A673 (cell line): ENCODE data around the gene OTOG. TPM values are rescaled to one million over a fixed set of nuclear protein-coding genes. Genes with fewer than 3 reads are reported as not detected.

Source experiments
- BruUV-seq: library from RNA; stranded (reverse); fragments of 400-500 nt; replicated peaks from 2 replicates; lab custom pipeline; 2021; lab: Mats Ljungman, UMichigan
- CTCF ChIA-PET: fragments of 300-600 bp; sonication (Branson Sonifier 250); formaldehyde crosslinking; loops from one replicate; lab custom pipeline; 2022; ENCODE audit warnings: antibody characterized with exemption; lab: Charles Lee
- POLR2A ChIA-PET: fragments of 300-600 bp; sonication (Branson Sonifier 250); formaldehyde crosslinking; loops from one replicate; lab custom pipeline; 2022; ENCODE audit warnings: antibody characterized with exemption; ENCODE audit not compliant: low non-redundant PET; lab: Charles Lee
- DNase-seq: peaks from one replicate; pipeline ENCODE4 v3.0.0-alpha.2; 2015; ENCODE audit warnings: low spot score
- H3K27ac ChIP-seq: fragments of 200-600 bp; sonication (generic); 2 replicates; pipeline ENCODE4 v1.5.1; 2016; ENCODE audit warnings: mixed run types, low read depth, mild to moderate bottlenecking, mixed read lengths, antibody characterized with exemption, low read length; ENCODE audit not compliant: poor library complexity, severe bottlenecking
- H3K27me3 ChIP-seq: fragments of 200-600 bp; sonication (generic); replicated peaks from 2 replicates; pipeline ENCODE4 v1.6.1; 2017; ENCODE audit warnings: mixed run types, low read depth, mild to moderate bottlenecking, mixed read lengths, antibody characterized with exemption, low read length; ENCODE audit not compliant: insufficient read depth, poor library complexity
- H3K36me3 ChIP-seq: fragments of 200-600 bp; sonication (generic); 2 replicates; pipeline ENCODE4 v1.6.1; 2016; ENCODE audit warnings: mixed run types, mild to moderate bottlenecking, mixed read lengths, antibody characterized with exemption, low read length; ENCODE audit not compliant: insufficient read depth, poor library complexity, severe bottlenecking
- H3K4me1 ChIP-seq: fragments of 200-600 bp; sonication (generic); 2 replicates; pipeline ENCODE4 v1.6.1; 2017; ENCODE audit warnings: mixed run types, mild to moderate bottlenecking, mixed read lengths, antibody characterized with exemption, low read length; ENCODE audit not compliant: insufficient read depth, poor library complexity, severe bottlenecking
- H3K4me3 ChIP-seq: fragments of 200-600 bp; sonication (generic); 2 replicates; pipeline ENCODE4 v1.5.1; 2016; ENCODE audit warnings: low read depth, mixed run types, mild to moderate bottlenecking, mixed read lengths, low read length; ENCODE audit not compliant: poor library complexity, severe bottlenecking
- H3K9me3 ChIP-seq: fragments of 200-600 bp; sonication (generic); 2 replicates; pipeline ENCODE4 v1.6.1; 2016; ENCODE audit warnings: mixed run types, low read depth, mild to moderate bottlenecking, mixed read lengths, antibody characterized with exemption, low read length; ENCODE audit not compliant: poor library complexity, severe bottlenecking
- CTCF ChIP-seq: fragments of 300-800, 200-600 bp; sonication (generic); conservative IDR thresholded peaks from 2 replicates; pipeline ENCODE4 v1.5.1; 2017; ENCODE audit warnings: low read depth, mild to moderate bottlenecking, antibody characterized with exemption, low read length, moderate library complexity, mixed read lengths
- EZH2 ChIP-seq: fragments of 200-600 bp; sonication (generic); IDR thresholded peaks from 2 replicates; pipeline ENCODE4 v1.6.1; 2017; ENCODE audit warnings: borderline replicate concordance, low read depth, mild to moderate bottlenecking, mixed read lengths, antibody characterized with exemption, low read length; ENCODE audit not compliant: poor library complexity, severe bottlenecking
- intact Hi-C: fragments of 100-400 bp; cut with micrococcal nuclease; formaldehyde crosslinking; loops from one replicate; pipeline ENCODE4 v1.10.0; 2022; ENCODE audit not compliant: unreplicated experiment
- total RNA-seq: library from RNA; stranded (reverse); gene quantifications from 2 replicates; pipeline ENCODE4 v1.2.3, GENCODE V29; 2021

The OTOG gene
- total RNA-seq, 1 experiment from 2014 or later: not detected

- DNase-seq: no peak
- POLR2A ChIA-PET: no interaction called here
Measured at GRCh38 chr11:17515443-17516176, 31.4 kb upstream of the OTOG start.

GRCh38 chr11:17516551-17517150 is 30.4 kb upstream of the OTOG start:
- TF ChIP-seq EZH2 (no peak), CTCF (no peak)
- no peaks in the 10 kb centered on the region for H3K9me3 ChIP-seq
- no peaks in the 10 kb centered on the region for H3K27me3 ChIP-seq
- intact Hi-C loops: no loop called here
- H3K36me3 ChIP-seq: no peaks in the 10 kb centered on the region
- no peak for DNase-seq
- H3K27ac ChIP-seq: no peak overlapping the region
- no peak overlapping the region for H3K4me3 ChIP-seq
- no TSS peak for BruUV-seq
- CTCF ChIA-PET: no interaction called here
- POLR2A ChIA-PET: interaction anchor here (0.6 kb wide), 1 partner anchor 831 kb away, joined by 3 read pairs; no protein-coding TSS in a partner anchor
- H3K4me1 ChIP-seq: no peaks in the 10 kb centered on the region

More at GRCh38 chr11:17515443-17516176, 31.4 kb upstream of the OTOG start:
- TF ChIP-seq CTCF (no peak), EZH2 (no peak)
- intact Hi-C loops: no loop called here
- H3K27me3 ChIP-seq: no peaks in the 10 kb centered on the region
- BruUV-seq: no TSS peak
- no peak overlapping the region for H3K4me3 ChIP-seq
- H3K36me3 ChIP-seq: no peaks in the 10 kb centered on the region
- no peaks in the 10 kb centered on the region for H3K4me1 ChIP-seq
- no peak overlapping the region for H3K27ac ChIP-seq
- CTCF ChIA-PET: no interaction called here
- H3K9me3 ChIP-seq: no peaks in the 10 kb centered on the region

GRCh38 chr11:17517186-17517585 is 29.9 kb upstream of the OTOG start:
- POLR2A ChIA-PET: interaction anchor here (0.6 kb wide), 1 partner anchor 831 kb away, joined by 3 read pairs; no protein-coding TSS in a partner anchor
- no TSS peak for BruUV-seq
- TF ChIP-seq CTCF (no peak), EZH2 (no peak)
- CTCF ChIA-PET: no interaction called here
- no peak for DNase-seq
- Histone ChIP-seq H3K27me3 (no peaks in the 10 kb centered on the region), H3K36me3 (no peaks in the 10 kb centered on the region), H3K27ac (no peak overlapping the region), H3K4me3 (no peak overlapping the region), H3K4me1 (no peaks in the 10 kb centered on the region), H3K9me3 (no peaks in the 10 kb centered on the region)
- intact Hi-C loops: no loop called here
